Liver (tissue), 3 donors: ENCODE measurements around the gene PSTPIP1.

Experiments used
- ATF3 ChIP-seq: IDR thresholded peaks from 2 replicates; pipeline ENCODE4 v1.6.1; 2016; ENCODE audit warnings: antibody characterized with exemption
- GABPA ChIP-seq, 2 donors: IDR thresholded peaks in 1 of 2; conservative IDR thresholded peaks in 1 of 2; 2 replicates each; pipeline ENCODE4 v1.6.1; 2016; ENCODE audit warnings: antibody characterized with exemption in 2 of 2, mild to moderate bottlenecking in 1 of 2, moderate library complexity in 1 of 2
- HNF4A ChIP-seq, 2 donors: conservative IDR thresholded peaks; 2 replicates each; pipeline ENCODE4 v1.6.1; 2016; ENCODE audit warnings: antibody characterized with exemption in 2 of 2, mild to moderate bottlenecking in 2 of 2
- JUND ChIP-seq, 2 donors: IDR thresholded peaks; 2 replicates each; pipeline ENCODE4 v1.6.1; 2016; ENCODE audit warnings: antibody characterized with exemption in 2 of 2
- MAX ChIP-seq: IDR thresholded peaks from 2 replicates; pipeline ENCODE4 v1.6.1; 2016; ENCODE audit warnings: antibody characterized with exemption
- RAD21 ChIP-seq, 2 donors: IDR thresholded peaks; 2 replicates each; pipeline ENCODE4 v1.6.1; 2016; ENCODE audit warnings: antibody characterized with exemption in 2 of 2, mild to moderate bottlenecking in 2 of 2
- SP1 ChIP-seq: IDR thresholded peaks from 2 replicates; pipeline ENCODE4 v1.6.1; 2018; ENCODE audit warnings: antibody characterized with exemption, mild to moderate bottlenecking
- TAF1 ChIP-seq: conservative IDR thresholded peaks from 2 replicates; pipeline ENCODE4 v1.6.1; 2016; ENCODE audit warnings: antibody characterized with exemption, mild to moderate bottlenecking
- YY1 ChIP-seq: IDR thresholded peaks from 2 replicates; pipeline ENCODE4 v1.6.1; 2016; ENCODE audit warnings: antibody characterized with exemption, mild to moderate bottlenecking
- ZBTB33 ChIP-seq: IDR thresholded peaks from 2 replicates; pipeline ENCODE4 v1.6.1; 2016; ENCODE audit warnings: antibody characterized with exemption
- TF ChIP-seq, protein P1 (sequence below): fragments of 150-350 bp; IDR thresholded peaks from 2 replicates; pipeline ENCODE4 v1.5.1; 2017; ENCODE audit warnings: improper control_type of control experiment, low read depth, low read length; ENCODE audit not compliant: missing input control
- TF ChIP-seq, protein P2 (sequence below): IDR thresholded peaks from 2 replicates; pipeline ENCODE4 v1.6.1; 2016; ENCODE audit warnings: antibody characterized with exemption, mild to moderate bottlenecking
- donor health status: healthy.
- donor health status: healthy.

GRCh38 chr15:76987896-76988860, 6.7 kb upstream of the PSTPIP1 start:
- TF ChIP-seq YY1 (no peak), ZBTB33 (no peak), MAX (no peak), HNF4A (conservative IDR thresholded peaks at IDR 0.05) (no peak), RAD21 (IDR thresholded peaks at IDR 0.05) (no peak), TAF1 (no peak), SP1 (no peak), JUND (IDR thresholded peaks at IDR 0.05) (no peak), GABPA (IDR thresholded peaks at IDR 0.05 in 1 of 2, conservative IDR thresholded peaks at IDR 0.05 in 1 of 2) (no peak), ATF3 (no peak)
- TF ChIP-seq, protein P1, sequence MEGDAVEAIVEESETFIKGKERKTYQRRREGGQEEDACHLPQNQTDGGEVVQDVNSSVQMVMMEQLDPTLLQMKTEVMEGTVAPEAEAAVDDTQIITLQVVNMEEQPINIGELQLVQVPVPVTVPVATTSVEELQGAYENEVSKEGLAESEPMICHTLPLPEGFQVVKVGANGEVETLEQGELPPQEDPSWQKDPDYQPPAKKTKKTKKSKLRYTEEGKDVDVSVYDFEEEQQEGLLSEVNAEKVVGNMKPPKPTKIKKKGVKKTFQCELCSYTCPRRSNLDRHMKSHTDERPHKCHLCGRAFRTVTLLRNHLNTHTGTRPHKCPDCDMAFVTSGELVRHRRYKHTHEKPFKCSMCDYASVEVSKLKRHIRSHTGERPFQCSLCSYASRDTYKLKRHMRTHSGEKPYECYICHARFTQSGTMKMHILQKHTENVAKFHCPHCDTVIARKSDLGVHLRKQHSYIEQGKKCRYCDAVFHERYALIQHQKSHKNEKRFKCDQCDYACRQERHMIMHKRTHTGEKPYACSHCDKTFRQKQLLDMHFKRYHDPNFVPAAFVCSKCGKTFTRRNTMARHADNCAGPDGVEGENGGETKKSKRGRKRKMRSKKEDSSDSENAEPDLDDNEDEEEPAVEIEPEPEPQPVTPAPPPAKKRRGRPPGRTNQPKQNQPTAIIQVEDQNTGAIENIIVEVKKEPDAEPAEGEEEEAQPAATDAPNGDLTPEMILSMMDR: no peak
- TF ChIP-seq, protein P2, sequence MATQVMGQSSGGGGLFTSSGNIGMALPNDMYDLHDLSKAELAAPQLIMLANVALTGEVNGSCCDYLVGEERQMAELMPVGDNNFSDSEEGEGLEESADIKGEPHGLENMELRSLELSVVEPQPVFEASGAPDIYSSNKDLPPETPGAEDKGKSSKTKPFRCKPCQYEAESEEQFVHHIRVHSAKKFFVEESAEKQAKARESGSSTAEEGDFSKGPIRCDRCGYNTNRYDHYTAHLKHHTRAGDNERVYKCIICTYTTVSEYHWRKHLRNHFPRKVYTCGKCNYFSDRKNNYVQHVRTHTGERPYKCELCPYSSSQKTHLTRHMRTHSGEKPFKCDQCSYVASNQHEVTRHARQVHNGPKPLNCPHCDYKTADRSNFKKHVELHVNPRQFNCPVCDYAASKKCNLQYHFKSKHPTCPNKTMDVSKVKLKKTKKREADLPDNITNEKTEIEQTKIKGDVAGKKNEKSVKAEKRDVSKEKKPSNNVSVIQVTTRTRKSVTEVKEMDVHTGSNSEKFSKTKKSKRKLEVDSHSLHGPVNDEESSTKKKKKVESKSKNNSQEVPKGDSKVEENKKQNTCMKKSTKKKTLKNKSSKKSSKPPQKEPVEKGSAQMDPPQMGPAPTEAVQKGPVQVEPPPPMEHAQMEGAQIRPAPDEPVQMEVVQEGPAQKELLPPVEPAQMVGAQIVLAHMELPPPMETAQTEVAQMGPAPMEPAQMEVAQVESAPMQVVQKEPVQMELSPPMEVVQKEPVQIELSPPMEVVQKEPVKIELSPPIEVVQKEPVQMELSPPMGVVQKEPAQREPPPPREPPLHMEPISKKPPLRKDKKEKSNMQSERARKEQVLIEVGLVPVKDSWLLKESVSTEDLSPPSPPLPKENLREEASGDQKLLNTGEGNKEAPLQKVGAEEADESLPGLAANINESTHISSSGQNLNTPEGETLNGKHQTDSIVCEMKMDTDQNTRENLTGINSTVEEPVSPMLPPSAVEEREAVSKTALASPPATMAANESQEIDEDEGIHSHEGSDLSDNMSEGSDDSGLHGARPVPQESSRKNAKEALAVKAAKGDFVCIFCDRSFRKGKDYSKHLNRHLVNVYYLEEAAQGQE: no peak
